ENCODE measurements around the gene FRZB.
"Not testable (repeated sequence)": the region's sequence is repeated elsewhere in the genome, so short reads cannot be mapped to it uniquely, and the experiment has no call there.

Gene FRZB

DNA sequence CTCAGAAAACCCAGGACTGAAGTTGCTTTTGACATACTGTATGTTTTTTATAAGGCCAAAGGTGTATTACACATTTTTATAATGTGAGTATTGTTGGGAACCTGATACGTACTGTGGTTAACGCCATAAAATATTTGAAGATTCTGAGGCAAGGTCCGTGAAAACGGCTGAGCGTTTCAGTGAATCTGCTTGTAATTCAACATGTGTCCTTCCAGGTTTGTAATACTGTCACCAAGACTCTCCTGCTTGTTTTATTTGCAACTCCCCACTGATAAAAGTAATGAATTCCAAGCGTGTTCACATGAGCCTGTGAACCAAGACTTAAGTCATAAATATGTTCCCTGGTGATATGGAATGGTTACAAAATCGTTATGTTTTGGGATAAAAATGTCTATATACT, 23.9 kb upstream of the FRZB start:
- no peak for DNase-seq

DNA sequence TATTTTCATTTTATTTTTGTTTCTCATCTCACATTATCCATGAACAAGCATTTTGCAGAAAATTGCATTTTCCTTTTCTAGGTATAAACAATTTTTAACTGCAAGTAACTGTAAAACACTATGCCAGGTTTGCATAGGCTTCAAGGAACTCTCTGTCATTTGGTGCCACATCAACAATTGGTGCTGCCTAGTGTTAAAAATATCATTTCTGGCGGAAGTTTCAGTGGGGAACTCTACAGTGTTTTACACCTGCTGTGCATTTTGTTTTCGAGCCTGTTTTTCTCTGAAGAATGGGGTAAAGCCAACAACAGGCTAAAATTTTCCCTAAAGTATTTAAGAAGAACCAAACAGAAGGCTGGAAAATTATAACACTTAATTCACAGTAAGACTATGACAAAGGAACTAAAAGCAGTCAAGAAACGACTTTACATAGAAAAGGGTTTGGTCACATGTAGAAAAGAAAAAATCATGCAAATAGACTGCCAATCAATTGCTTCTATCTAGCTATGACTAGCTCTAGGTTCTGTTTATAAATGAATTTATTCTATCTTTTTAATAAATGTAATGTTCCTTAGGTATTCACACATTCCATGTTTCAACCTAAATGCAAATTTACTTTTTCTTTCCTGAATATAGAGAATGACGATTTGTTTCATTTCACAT, 21.4 kb upstream of the FRZB start:
- DNase-seq: no peak

- DNase-seq: no peak
These were observed 20.7 kb upstream of the FRZB start for GRCh38 chr2:182887093-182887492.

DNA sequence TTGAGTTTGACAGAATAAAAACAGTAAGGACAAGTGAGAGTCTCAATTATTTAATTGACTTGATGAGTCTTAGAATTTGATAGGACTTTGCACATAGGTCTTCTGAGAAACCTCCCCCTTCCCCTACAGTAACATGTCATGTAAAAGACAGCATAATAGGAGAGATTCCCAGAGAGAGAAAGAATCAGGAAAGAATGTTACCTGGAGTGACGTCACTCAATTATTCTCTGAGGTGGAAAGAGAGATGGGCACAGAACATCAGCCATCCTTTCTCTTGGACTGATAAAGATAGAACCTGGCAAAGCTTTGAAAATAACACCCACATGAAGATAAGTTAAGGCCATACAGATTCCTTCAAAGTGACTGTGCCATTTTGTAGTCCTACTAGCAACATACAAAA, 19.3 kb upstream of the FRZB start:
- DNase-seq: no peak

GRCh38 chr2:182883451-182883850, 17.0 kb upstream of the FRZB start:
- no peak for DNase-seq

GRCh38 chr2:182880100-182880499, 13.7 kb upstream of the FRZB start:
- not testable (repeated sequence) for DNase-seq

DNA sequence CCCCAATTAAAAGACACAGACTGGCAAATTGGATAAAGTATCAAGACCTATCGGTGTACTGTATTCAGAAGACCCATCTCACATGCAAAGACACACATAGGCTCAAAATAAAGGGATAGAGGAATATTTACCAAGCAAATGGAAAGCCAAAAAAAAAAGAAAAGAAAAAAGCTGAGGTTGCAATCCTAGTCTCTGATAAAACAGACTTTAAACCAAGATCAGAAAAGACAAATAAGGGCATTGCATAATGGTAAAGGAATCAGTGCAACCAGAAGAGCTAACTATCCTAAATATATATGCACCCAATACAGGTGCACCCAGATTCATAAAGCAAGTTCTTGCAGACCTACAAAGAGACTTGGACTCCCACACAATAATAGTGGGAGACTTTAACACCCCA, 10.2 kb upstream of the FRZB start:
- not testable (repeated sequence) for DNase-seq

GRCh38 chr2:182870227-182870626, 3.8 kb upstream of the FRZB start:
- DNase-seq: no peak

GRCh38 chr2:182868054-182868796, 1.8 kb upstream of the FRZB start:
- DNase-seq: no peak

DNA sequence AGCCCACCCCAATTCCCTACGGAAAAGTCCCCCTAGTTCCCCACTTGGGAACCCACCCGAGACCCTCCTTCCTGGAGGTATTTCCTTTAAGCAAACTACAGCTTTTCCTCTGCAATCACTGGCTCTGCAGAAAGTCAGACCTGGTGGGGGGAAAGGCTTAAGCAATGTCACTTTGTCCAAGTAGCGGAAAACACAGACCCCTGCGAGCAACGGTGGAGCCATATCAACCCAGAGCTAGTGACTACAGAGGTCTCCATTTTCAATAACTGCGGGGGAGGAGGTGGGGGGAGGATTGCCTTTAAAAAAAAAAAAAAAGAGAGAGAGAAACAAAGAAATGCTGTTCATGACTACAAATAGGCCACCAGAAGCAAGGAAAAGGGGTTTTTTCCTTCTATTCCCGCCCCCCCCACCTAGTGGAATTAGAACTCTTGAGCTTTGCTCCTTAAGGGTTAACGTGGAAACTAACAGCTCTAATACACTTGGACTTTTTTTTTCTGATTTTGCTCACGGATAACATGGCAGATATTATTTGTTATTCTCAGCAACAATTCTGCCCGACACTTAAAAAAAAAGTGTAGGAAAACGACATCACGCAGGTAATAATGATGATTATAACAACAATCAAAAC, 1.1 kb upstream of the FRZB start:
- DNase-seq: no peak

GRCh38 chr2:182866095-182866460, 359 bp downstream of the FRZB start:
- no peak for DNase-seq

GRCh38 chr2:182864949-182865570, 1.4 kb downstream of the FRZB start:
- no peak for DNase-seq

- no peak for DNase-seq
These were observed 2.8 kb downstream of the FRZB start for GRCh38 chr2:182863642-182864041.

DNA sequence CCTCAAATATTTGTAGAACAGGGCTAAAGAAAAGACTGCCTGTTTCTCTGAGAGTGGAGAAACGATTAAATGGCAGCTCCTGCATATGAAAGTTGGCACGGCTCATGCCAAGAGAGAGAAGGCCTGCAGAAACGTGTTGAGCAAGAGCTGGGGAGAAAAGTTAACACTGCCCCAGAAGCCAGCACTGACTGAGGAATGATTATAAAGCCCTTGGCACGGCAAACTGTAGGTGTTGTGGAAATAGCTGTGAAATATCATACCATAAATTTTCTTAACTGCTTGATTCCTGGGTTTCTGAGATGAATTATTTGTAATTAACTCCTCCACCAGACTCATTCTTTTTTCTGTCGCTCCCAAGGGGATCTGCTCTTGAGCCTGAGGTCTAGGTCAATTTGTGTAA, 4.3 kb downstream of the FRZB start:
- no peak for DNase-seq

DNA sequence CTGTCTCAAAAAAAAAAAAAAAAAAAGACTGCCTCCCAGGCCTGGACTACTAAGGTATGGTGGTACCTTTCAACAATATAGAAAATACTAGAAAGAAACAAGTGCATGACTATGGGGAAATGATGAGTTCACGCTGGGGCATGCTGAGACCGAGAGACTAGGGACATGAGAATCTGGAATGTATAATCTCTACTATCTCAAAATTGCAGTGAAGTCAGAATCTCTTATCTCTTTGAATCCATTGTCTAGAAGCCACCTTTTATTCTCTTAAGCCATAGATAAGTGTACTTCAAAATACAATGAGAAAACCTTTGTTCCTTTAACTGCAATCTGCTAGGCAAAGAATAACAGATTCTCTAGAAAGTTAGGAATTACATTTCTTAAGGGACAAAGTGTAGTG, 5.6 kb downstream of the FRZB start:
- DNase-seq: no peak

GRCh38 chr2:182858671-182859070, 7.8 kb downstream of the FRZB start:
- DNase-seq: no peak

- DNase-seq: no peak
These were observed 11.1 kb downstream of the FRZB start for GRCh38 chr2:182855376-182855775.

DNA sequence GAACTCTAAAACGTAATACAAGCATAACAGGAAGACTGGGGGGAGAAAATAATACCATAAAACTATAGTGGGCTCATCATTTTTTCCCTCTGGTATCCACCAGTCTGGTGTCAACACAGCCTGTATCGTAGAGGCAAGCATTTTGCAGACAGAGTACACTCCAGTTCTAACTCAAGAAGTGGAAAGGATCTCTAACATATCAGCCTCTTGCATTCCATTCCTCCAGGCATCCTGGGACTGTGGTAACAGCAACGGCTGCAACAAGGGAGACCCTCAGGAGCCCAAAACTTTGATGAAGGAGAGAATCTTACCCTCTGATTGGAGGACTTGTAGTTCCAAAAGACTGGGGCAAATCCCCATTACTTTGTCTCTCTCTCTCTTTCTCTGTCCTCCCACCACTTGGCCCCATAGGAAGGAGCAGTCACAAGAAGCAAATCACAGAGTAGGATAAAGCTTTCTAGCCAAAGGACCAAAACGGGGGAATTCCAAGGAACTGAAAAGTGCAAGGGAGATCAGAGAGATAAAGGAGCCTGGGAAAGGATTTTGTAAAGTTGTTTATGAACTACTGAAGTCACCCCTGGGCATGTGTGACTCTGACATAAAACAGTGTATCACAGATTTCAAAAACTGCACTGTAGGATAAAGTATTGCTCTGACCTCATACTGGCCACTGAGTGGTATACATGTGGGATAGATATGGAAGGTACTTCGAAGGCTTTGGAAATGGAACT, 11.9 kb downstream of the FRZB start:
- no peak for DNase-seq

DNA sequence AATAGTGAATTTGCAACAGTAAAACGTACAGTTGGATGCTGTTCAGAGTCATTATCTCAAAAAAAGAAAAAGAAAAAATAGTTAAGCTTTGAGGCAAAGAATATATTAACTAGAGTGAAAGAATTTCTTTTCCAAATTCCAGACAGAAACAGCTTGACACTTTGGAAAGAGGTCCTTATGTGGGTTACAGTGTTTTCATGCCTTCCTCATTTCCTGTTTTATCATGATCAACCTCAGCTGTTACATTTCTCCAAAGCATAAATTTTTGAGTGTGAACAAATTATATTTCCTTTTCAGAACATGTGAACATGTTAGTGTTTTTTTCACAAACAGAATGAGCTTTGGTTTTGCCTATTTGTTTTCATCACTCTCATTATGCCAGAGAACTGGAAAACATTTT, 13.6 kb downstream of the FRZB start:
- no peak for DNase-seq

GRCh38 chr2:182852090-182852489, 14.3 kb downstream of the FRZB start:
- DNase-seq: no peak

- no peak for DNase-seq
These were observed 20.5 kb downstream of the FRZB start for GRCh38 chr2:182845794-182846417.

DNA sequence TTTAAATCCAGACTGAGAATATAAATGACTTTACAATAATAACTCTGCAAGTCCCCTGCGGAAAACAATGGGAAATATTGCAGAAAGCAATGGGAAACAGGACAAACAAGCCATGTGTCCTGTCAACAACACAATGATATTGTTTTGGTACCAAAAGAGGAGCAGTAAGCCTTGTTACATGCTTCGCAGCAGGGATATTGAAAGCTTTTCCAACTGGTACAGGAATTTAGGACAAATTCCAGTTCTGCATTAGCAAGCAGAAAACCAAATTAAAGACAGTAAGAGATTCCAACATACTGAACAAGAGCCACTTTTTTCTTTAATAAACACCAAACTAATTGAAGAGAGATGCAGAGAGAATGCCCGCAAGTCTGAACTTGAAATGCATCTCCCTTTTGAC, 30.0 kb downstream of the FRZB start:
- no peak for DNase-seq

GRCh38 chr2:182834293-182834692, 32.1 kb downstream of the FRZB start:
- DNase-seq: no peak
